HG02981 (cell line): ENCODE data around the gene IRAK2.
"Not testable (repeated sequence)": the region's sequence is repeated elsewhere in the genome, so short reads cannot be mapped to it uniquely, and the experiment has no call there.

Experiments
- ATAC-seq: cut with Tn5 transposase; IDR thresholded peaks from one replicate; pipeline ENCODE4 v1.9.1; 2021; ENCODE audit warnings: mild to moderate bottlenecking, moderate library complexity; ENCODE audit not compliant: unreplicated experiment

The IRAK2 gene

GRCh38 chr3:10248984-10249748, 84.4 kb downstream of the IRAK2 start:
- no peak for ATAC-seq

- ATAC-seq, result no peak
These were observed 85.1 kb downstream of the IRAK2 start for GRCh38 chr3:10249833-10250232.

- no peak for ATAC-seq
These were observed 86.3 kb downstream of the IRAK2 start for GRCh38 chr3:10251006-10251405.

- no peak for ATAC-seq
These were observed 89.0 kb downstream of the IRAK2 start for GRCh38 chr3:10253731-10254130.

GRCh38 chr3:10255835-10256234, 91.1 kb downstream of the IRAK2 start:
- no peak for ATAC-seq

- no peak for ATAC-seq
These were observed 94.3 kb downstream of the IRAK2 start for GRCh38 chr3:10259036-10259435.

- no peak for ATAC-seq
These were observed 95.1 kb downstream of the IRAK2 start for GRCh38 chr3:10259798-10260197.

- ATAC-seq, result no peak
These were observed 95.5 kb downstream of the IRAK2 start for GRCh38 chr3:10260211-10260701.

GRCh38 chr3:10262027-10262426, 97.3 kb downstream of the IRAK2 start:
- no peak for ATAC-seq

GRCh38 chr3:10263646-10264363, 99.1 kb downstream of the IRAK2 start:
- no peak for ATAC-seq

GRCh38 chr3:10265833-10266232, 101.1 kb downstream of the IRAK2 start:
- ATAC-seq, result no peak

- not testable (repeated sequence) for ATAC-seq
These were observed 102.2 kb downstream of the IRAK2 start for GRCh38 chr3:10266936-10267335.

- no peak for ATAC-seq
These were observed 103.4 kb downstream of the IRAK2 start for GRCh38 chr3:10268116-10268515.

GRCh38 chr3:10268930-10269329, 104.2 kb downstream of the IRAK2 start:
- ATAC-seq, result no peak

GRCh38 chr3:10269443-10269842, 104.7 kb downstream of the IRAK2 start:
- ATAC-seq, result no peak

GRCh38 chr3:10272476-10272875, 107.8 kb downstream of the IRAK2 start:
- not testable (repeated sequence) for ATAC-seq

GRCh38 chr3:10272977-10273376, 108.3 kb downstream of the IRAK2 start:
- ATAC-seq, result no peak

GRCh38 chr3:10273702-10274305, 109.1 kb downstream of the IRAK2 start:
- no peak for ATAC-seq

GRCh38 chr3:10274601-10275000, 109.9 kb downstream of the IRAK2 start:
- ATAC-seq, result no peak

- no peak for ATAC-seq
These were observed 112.5 kb downstream of the IRAK2 start for GRCh38 chr3:10277115-10277625.

- ATAC-seq, result no peak
These were observed 113.8 kb downstream of the IRAK2 start for GRCh38 chr3:10278501-10278900.
